Putamen (tissue), 1 donor: Measurements from ENCODE around the gene PLXDC1.
"Not testable (repeated sequence)": the region's sequence is repeated elsewhere in the genome, so short reads cannot be mapped to it uniquely, and the experiment has no call there.

Experiments used
- DNase-seq: peaks from one replicate; pipeline ENCODE4 v3.0.0-alpha.2; 2016; ENCODE audit warnings: low spot score

PLXDC1 gene

DNA sequence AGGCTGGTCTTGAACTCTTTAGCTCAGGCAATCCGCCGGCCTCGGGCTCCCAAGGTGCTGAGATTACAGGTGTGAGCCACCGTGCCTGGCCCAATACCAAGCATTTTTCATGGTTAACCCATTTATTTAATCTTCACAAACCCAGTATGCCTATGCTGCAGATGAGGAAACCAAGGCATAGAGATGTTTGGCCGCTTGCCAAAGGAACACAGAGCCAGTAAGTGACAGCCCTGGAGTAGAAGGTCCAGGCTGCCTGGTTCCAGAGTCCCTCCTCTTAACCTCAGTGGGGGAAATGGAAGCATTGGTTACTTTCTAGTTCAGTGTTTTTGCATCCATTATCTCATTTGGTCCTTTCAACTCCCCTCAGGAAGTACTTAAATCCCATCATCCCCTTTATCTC lies 29.9 kb upstream of the PLXDC1 start:
- DNase-seq: no peak

DNA sequence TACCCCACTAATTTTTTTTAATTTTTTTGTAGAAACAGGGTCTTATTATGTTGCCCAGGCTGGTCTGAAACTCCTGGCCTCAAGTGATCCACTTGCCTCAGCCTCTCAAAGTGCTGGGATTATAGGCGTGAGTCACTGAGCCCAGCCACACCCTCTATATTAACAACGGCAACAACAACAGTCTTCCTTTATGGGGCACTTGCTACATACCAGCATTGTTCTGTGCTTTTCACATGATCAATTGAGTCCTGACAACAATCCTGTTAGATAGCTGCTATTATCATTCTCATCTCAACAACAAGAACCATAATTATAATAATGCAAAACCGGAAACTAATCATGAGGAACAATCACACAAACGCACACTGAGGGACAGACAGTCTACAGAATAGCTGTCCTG lies 27.1 kb upstream of the PLXDC1 start:
- no peak for DNase-seq

DNA sequence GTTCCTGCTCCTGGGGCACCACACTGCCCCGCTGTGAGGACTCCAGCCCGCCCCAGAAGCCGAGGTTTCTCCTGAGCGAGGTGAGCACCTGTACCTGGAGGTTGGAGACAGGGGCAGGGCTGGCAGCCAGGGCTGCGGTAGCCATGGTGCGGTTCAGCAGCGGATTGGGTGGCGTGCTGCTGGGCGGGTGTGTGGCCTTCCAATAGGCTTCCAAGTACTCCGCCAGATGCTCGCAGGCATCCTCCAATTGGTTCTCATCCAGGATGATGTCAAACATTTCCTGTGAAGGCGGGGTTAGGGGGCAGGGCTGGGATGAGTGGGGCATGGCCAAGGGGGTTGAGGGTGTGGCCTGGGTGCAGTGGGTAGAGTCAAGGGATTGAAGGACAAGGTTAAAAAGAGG lies 25.8 kb upstream of the PLXDC1 start:
- no peak for DNase-seq

DNA sequence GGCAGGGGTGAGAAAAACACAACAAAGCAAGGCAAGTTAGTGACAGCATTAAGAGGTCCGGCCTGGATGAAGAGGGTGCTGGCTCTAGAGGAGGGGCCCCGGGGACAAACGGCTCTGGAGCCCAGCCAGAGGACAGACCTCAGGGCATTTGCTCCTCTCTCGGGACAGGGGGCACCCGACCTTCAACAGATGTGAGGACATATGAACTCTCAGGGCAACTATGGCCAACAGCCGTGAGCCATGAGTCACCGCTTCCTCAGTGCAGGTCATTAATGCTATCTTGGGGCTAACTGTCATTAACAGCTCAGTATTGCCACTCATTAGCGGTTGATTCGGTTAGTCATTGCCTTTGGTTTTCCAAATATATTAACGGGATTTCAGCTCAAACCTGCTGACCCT lies 24.3 kb upstream of the PLXDC1 start:
- no peak for DNase-seq

DNA sequence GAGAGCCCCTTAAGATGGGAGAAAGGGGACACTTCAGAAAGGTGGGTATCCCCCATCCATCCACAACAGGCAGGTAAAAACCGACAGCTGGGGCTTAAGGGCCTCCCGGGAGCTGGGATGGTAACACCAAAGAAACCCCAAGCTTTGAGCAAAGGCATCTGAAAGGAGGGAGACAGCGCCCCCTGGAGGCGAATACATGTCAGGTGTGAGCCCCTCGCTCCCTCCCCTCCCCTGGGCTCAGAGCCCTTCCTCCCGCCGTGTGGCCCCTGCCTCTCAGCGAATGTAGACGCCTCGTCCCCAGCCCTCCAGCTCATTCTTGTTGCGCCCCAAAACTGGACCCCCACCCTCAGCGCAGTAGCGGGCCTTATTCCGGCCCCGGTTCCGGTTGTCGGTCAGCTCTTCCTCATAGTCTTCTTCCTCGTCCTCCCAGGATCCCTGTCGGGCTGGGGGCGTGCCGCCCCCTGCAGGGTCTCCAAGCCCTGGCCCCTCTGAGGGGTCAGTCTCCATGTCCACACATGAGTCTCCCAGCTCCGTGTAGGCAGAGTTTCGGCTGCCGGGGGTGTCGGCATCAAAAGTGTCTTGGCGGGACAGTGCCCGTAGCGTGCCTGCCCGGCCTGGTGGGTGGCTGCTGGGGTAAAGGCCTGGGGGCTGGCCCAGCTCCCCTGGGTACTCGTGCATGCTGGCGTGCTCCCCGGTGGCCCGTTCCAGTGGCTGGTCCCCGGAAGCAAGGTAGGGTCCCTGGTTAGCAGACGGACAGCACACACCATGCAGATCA lies 23.7 kb upstream of the PLXDC1 start:
- DNase-seq: no peak

DNA sequence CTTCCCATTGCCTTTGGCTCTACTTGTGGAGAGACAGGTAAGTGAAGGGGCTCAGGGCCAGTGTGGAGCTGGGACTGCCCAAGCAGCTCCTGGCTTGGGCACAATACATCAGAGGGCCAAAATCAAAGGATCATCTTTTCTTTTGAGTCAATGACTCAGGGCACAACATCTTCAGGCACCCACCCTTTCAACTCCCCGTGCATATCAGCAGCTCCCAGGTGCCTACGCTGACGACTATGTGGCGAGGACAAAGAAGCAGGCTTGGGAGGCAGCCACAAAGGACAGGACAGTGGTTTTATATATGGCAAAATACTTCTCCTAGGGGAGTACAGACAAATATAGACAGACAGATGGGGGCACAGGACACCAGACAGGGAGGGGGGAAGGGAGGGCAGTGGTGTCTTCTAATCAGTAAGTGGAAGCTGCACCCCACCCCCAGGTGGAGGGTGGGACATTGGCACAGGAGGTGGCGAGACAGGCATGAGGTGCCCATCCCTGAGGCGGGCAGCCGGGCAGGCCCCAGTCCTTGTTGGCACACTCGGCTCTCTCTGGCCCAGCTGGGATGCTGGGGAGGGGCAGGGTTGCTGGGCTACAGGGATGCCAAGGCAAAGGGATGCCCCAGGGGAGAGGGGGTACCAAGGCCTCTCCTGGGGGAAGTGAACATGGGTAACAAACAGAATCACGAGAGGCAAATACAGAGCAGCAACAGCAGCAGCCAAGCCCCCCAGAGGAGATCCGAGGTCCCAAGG lies 22.3 kb upstream of the PLXDC1 start:
- no peak for DNase-seq

DNA sequence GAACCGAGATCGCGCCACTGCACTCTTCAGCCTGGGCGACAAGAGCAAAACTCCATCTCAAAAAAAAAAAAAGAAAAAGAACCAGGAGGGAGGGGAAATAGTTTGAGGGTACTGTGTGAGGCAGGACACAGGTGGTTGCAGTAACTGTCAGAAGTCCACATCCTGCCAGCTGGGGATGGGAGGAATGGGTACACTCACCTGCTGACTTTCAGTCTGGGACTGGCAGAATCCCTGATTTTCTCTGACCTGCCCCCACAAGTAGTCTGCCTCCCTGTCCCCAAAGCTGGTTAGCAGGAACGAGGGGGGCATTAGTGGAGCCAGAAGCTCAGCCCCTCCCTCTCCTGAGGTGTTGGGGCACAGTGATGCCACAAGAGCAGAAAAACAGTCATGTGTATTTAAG lies 21.6 kb upstream of the PLXDC1 start:
- DNase-seq: no peak

DNA sequence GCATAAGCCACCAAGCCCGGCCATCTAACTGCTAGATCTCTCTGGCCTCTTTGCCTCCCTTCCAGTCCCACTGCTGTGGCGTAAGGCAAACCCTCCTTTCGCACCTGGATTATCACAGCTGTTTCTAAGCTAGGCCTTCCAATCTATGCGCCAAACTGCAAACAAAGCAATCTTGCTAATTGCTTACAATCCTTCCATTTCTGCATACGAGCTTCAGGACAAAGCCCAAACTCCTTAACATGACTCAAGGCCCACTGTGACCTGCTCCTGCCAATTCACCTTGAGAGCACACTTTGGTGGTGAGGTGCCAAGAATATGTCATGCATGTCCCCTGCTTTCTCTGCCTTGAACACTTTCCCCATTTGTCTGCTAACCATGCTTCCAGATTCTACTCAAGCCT lies 20.5 kb upstream of the PLXDC1 start:
- DNase-seq: no peak

DNA sequence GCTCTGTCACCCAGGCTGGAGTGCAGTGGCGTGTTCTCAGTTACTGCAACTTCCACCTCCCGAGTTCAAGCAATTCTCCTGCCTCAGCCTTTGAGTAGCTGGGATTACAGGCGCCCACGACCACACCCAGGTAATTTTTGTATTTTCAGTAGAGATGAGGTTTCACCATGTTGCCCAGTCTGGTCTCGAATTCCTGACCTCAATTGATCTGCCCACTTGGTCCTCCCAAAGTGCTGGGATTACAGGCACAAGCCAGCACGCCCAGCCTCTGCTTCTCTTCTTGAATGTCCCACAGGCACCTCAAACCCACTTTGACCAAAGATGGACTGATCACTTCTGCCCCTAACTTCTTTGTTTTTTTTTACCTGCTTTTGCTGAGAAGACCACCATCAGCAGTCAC lies 19.1 kb upstream of the PLXDC1 start:
- no peak for DNase-seq

DNA sequence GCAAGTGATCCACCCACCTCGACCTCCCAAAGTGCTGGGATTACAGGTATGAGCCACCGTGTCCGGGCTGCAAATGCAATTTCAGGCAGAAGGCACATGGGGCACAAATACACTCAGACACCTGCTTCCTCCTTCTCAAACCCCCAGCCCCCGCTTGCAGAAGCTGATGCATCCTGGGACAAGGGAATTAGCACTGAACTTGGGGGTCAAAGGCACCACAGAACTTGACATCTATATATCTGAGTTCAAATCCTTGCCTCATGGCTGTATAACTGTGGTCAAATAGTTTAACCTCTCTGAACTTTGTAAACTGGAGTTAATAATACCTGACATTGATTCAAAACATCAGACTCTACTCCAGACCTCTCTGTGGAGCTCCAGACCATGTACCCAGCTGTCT lies 18.7 kb upstream of the PLXDC1 start:
- DNase-seq: no peak

DNA sequence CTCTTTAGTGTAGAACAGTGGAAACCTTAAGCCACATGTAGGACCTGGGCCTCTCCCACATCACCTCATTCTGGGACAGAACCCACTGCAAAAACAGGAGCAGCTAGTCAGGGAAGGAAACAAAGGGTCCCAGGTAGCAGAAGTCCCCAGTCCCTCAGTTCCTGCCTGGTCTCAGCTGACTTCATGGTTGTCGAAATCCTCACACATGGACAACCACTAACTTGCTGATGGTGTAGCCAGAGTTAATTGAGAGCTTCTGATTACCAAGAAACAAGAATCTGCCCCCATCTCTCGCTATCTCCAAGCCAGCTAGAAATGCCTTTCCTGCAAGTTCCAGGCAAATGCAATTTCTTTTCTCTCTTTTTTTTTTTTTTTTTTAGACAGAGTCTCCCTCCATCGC lies 18.1 kb upstream of the PLXDC1 start:
- no peak for DNase-seq

DNA sequence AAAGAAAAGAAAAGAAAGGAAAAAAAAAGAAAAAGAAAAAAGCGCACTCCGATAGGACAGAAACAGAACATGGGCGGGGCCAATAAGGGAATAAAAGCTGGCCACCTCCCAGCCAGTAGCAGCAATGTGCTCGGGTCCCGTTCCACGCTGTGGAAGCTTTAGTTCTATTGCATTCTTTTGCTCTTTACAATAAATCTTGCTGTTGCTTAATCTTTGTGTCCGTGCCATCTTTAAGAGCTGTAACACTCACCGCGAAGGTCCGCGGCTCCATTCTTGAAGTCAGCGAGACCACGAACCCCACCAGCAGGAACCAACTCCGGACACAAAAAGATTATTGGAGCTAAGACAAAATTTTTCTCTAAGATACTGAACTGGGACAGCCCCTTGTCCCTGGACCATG lies 17.7 kb upstream of the PLXDC1 start:
- DNase-seq: no peak

DNA sequence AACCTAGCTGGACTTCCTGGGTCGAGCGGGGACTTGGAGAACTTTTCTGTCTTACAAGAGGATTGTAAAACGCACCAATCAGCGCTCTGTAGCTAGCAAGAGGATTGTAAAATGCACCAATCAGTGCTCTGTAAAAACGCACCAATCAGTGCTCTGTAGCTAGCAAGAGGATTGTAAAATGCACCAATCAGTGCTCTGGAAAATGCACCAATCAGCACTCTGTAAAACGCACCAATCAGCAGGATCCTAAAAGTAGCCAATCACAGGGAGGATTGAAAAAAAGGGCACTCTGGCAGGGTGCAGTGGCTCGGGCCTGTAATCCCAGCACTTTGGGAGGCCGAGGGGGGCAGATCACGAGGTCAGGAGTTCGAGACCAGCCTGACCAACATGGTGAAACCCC lies 17.1 kb upstream of the PLXDC1 start:
- not testable (repeated sequence) for DNase-seq

DNA sequence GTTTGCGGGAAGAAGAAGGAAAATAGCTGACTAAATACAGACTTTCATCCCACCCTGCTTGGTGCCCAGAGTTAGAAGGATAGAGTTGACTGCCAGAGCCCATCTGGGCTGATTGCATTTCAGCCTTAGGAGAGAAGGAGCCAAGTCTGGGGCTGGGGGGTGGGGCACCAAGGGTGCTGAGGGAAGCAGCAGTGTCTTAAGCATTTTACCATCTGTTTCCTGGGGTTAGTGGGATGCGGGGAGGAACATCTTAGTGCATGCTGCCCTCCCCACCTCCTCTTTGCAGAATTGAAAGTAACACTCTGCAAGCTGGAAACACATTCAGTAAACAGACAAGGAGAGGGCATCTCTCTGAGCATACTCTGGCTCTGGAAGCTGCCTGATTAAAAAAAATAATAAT lies 16.0 kb upstream of the PLXDC1 start:
- peak; percentile 47 for DNase-seq

DNA sequence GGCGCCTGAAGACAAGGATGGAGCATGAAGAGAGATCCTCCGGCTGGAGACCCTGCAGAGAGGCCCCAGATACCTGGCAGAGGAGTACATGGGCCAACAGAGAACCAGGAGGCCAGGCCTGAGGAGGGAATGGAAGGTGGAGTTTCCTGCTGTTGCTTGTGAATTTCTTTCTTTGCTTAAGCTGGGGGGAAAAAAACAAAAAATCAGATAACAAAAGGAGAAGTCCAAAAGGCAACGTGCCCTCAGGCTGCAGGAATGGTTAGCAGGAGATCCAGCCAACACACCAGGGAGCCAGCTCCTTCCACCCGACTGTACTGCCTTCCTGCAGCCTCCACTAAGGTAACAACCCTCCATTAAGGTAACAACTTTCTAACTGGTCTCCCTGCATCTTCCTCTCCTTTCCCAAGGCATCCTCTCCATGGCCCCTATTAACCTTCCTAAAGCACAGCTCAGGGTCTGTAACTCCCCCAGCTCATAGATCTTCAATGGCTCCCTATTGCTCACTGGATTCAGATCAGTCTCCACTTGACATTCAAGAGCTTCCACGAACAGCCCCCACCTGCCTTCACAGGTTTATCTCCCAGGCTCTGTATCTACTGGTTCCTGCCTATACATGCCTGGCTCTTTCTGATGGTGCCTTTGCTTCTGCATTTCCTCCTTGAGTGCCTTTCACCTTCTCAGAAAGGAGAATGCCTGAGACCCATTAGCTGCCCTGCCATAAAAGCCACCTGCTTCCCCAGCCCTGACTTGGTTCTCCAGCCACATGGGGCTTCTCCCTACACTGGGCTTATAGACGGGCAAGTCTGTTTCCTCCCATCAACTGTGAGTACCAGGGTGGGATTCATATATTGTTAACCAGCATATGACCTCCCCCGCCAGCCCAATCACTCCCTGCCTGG lies 15.2 kb upstream of the PLXDC1 start:
- DNase-seq: no peak

DNA sequence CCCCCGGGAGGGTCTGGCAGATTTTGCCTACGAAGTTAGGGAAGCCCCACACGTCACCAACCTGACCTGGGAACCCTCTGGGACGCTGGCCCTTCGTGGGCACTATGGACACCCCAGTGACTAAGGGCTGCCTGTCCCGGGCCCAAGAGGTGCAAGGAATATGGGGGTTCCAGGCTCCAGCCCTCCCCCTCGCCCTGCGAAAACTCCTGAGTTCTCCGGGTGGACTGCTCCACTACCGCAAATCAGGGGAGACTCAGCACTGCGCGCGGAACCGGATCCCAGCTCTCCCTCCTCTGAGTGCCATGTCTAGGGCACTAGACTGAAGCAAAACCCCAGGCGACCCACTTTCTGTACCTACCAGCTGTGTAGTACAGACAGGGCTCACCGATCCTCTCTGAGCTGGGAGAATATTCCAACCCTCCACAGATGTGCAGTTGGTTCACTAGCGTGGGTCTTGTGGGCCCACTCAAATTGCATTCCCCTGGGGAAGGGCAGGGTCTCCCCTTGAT lies 14.5 kb upstream of the PLXDC1 start, which contains the start of gene ARL5C:
TSS of gene ARL5C (minus strand) at position 321 of the 509 bp plus-strand sequence. CDS start 401 bp downstream, outside the sequence.
- DNase-seq: no peak

DNA sequence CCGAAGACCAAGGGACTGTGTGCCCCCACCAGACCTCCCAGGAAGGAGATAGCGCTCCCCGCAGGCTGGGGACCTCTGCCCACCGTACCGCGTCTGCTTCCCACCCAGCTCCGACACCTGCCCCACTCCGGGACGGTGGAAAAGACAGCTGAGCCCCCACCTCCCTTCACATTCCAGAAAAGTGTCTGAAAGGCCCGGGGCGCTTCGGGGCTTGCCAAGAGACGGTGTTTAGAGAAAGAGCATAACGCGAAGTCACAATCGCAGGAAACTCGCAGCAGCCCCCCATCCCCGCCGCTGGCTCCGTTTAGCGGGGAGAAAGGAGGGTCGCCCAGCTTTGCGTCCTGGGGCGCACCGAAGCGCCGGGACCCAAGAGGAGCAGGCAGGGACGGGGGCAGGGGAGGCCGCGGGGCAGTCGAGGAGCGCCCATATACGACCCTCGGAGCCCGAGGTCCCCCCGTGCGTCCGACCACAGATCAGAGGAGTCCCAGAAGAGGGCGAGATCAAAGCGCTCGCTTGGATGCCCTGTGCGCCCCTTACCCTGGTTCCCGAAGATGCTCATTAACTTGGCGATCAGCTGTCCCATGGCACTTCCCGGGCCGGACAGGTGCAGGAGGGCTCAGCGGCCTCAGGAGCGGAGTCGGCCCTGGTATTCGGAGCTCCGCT lies 13.9 kb upstream of the PLXDC1 start:
- no peak for DNase-seq

DNA sequence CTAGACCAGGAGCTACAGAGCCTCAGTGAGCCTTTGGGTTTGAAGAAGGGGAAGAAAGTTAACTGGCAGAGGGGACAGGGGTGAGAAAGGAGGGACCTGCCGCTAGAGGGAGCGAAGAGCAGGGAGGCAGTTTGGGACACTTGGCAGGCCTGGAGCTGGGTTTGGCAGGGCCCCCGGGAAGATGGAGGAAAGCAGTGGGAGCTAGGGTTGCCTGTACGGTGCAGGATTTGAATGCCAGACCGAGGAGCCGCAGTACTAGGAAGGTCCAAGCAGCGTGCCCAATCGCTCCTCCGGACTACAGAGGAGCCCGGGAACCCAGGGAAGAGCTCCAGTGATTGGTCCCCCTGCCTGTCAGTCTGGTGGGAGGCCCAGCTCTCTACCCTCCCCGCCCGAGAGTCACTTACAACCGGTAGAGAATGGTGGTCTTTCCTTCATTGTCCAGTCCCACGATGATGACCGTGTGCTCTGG lies 13.3 kb upstream of the PLXDC1 start:
- peak; percentile 60 for DNase-seq

DNA sequence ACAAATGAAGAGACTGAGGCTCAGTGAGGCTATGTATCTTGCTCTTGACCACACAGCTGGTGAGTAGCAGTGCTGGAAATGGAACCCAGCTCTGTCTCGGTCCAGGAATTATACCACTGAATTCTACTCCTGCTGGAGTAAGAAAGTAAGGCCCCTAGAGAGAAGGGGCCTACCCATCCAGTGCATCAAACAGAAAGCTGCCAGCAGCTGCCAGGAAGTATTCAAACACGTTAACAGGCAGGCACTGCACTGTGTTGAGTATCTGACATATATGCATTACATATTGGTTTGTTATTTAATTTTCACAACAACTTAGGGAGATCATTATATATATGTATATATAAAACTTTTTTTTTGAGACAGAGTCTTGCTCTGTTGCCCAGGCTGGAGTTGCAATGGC lies 10.5 kb upstream of the PLXDC1 start:
- no peak for DNase-seq

DNA sequence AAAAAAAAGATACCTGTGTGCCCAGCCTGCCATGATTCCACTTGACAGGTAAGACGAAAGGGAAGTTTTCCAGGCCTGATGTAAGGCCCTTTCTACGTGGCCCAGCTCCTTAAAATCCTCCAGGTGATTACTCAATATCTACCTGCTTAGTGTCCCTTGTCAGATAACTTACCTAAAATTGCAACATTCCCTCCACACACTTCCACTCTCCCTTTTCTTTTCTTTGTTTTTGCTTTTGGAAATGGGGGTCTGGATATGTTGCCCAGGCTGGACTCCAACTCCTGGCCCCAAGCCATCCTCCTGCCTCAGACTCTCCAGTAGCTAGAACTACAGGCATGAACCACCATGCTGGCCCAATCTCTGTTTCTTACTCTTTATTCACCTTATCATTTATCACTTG lies 7.2 kb upstream of the PLXDC1 start:
- DNase-seq: no peak

DNA sequence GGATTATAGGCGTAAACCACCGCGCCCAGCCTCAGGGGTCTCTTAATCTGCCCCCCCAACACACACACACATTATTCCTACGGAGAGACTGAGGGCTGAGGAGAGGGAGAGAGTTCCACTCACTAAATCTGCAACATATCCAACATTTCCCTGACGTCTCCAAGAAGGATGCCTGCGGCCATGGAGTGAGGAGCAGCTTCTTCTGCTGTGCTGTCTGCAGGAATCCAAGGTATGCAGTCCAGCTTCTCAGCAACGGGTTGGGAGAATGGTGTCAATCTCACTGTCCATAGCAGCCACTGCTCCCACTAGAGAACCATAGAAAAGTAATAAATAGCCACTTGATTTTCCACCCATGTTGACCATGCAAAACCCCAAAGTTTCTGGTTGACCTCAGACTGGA lies 5.1 kb upstream of the PLXDC1 start:
- no peak for DNase-seq

DNA sequence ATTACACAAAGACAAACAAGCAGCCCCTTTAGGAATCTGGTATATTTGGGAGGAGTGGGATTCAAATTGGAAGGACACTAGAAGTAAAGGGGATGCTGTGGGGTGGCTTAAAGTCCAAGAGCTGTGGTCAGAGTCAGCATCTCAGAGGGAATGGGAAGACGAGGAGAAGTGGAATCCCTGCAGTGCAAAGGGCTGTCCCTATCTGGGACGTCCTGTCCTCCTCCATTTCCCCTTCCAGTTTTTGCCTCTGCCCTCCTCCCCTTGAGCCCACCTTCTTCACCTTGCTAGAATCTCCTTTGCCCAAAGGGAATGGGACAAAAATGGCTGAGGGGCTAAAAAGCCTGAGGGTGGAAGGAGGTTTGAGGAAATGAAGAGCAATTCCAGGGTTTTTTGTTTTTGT lies 4.2 kb upstream of the PLXDC1 start:
- no peak for DNase-seq
